ENCODE data around the gene PAPLN.

The PAPLN gene

GRCh38 chr14:73236752-73237218, 521 bp upstream of the PAPLN start:
- H3K27ac ChIP-seq (ENCODE audit: low read length): no peak overlapping the region
- no peak for DNase-seq (ENCODE audit: low read depth, low spot score)
- no CpG with 5 or more reads among the region's 7 CpGs for WGBS (ENCODE audit: insufficient coverage, insufficient read length)
- peak overlapping the region; percentile 51; the same call in 1 of the 2 replicates for H3K4me3 ChIP-seq (ENCODE audit: low read length)
- peaks cover 13% of the 10 kb centered on the region for H3K4me1 ChIP-seq (ENCODE audit: control insufficient read depth, insufficient read depth, low read length)
- no peaks in the 10 kb centered on the region for H3K9me3 ChIP-seq (ENCODE audit: control insufficient read depth, insufficient read depth, low read length)
- peaks cover 13% of the 10 kb centered on the region for H3K27me3 ChIP-seq (ENCODE audit: control insufficient read depth, insufficient read depth, low read length)
- H3K36me3 ChIP-seq (ENCODE audit: control insufficient read depth, insufficient read depth, low read length): 0 out of 2 replicates have a peak, but pooled peaks cover 3% of the 10 kb centered on the region

- Histone ChIP-seq H3K9me3 (ENCODE audit: control insufficient read depth, insufficient read depth, low read length) (no peaks in the 10 kb centered on the region), H3K27me3 (ENCODE audit: control insufficient read depth, insufficient read depth, low read length) (peaks cover 13% of the 10 kb centered on the region), H3K4me3 (ENCODE audit: low read length) (peak overlapping the region; percentile 51; the same call in 1 of the 2 replicates), H3K27ac (ENCODE audit: low read length) (no peak overlapping the region), H3K4me1 (ENCODE audit: control insufficient read depth, insufficient read depth, low read length) (peaks cover 9% of the 10 kb centered on the region), H3K36me3 (ENCODE audit: control insufficient read depth, insufficient read depth, low read length) (0 out of 2 replicates have a peak, but pooled peaks cover 3% of the 10 kb centered on the region)
- no peak for DNase-seq (ENCODE audit: low read depth, low spot score)
- no CpG with 5 or more reads among the region's 73 CpGs for WGBS (ENCODE audit: insufficient coverage, insufficient read length)
These were observed 599 bp downstream of the PAPLN start for GRCh38 chr14:73237786-73238423.

DNA sequence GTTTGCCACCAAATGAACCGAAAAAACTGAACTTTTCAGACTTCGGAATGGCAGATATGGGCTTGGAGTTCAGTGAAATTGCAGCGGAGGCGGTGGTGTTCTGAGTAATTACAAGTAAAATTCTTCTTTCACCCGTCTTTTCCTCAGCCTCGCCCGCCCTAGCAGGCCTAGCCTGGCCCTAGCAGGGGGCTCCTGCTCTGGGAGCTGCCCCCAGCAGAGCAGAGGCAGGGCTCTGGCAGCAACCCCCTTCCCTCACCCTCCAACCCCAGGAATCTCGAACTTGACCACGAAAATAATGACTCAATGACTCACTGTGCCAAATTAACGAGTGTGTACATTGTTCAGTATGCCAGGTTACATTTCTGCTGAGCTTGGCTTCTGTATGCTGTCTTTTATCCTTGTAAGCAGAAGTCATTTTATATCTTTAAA, 1.1 kb downstream of the PAPLN start:
- no peak for DNase-seq (ENCODE audit: low read depth, low spot score)
- H3K27ac ChIP-seq (ENCODE audit: low read length): no peak overlapping the region
- no peaks in the 10 kb centered on the region for H3K9me3 ChIP-seq (ENCODE audit: control insufficient read depth, insufficient read depth, low read length)
- H3K4me3 ChIP-seq (ENCODE audit: low read length): peak overlapping the region; percentile 51; the same call in 1 of the 2 replicates
- H3K27me3 ChIP-seq (ENCODE audit: control insufficient read depth, insufficient read depth, low read length): peaks cover 13% of the 10 kb centered on the region
- H3K4me1 ChIP-seq (ENCODE audit: control insufficient read depth, insufficient read depth, low read length): peaks cover 7% of the 10 kb centered on the region
- no CpG with 5 or more reads among the region's 10 CpGs for WGBS (ENCODE audit: insufficient coverage, insufficient read length)
- 0 out of 2 replicates have a peak, but pooled peaks cover 3% of the 10 kb centered on the region for H3K36me3 ChIP-seq (ENCODE audit: control insufficient read depth, insufficient read depth, low read length)

DNA sequence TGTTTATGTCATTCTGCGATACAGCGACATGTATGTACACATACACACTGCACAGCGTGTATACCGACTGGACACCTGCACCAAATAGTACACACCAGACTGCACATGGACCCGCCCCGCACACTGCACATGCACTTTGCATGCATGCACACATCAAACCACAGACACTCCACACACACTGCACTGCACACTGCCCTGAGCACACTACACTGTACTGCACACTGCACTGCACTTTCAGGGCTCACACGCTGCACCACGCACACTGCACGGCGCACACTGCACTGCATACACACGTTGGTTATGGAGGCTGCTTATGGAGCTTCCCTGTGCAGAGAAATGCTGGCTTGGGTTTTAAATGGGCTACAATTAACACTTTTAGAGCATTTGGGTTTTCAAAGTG, 1.6 kb downstream of the PAPLN start:
- peaks cover 7% of the 10 kb centered on the region for H3K4me1 ChIP-seq (ENCODE audit: control insufficient read depth, insufficient read depth, low read length)
- WGBS (ENCODE audit: insufficient coverage, insufficient read length): no CpG with 5 or more reads among the region's 11 CpGs

DNA sequence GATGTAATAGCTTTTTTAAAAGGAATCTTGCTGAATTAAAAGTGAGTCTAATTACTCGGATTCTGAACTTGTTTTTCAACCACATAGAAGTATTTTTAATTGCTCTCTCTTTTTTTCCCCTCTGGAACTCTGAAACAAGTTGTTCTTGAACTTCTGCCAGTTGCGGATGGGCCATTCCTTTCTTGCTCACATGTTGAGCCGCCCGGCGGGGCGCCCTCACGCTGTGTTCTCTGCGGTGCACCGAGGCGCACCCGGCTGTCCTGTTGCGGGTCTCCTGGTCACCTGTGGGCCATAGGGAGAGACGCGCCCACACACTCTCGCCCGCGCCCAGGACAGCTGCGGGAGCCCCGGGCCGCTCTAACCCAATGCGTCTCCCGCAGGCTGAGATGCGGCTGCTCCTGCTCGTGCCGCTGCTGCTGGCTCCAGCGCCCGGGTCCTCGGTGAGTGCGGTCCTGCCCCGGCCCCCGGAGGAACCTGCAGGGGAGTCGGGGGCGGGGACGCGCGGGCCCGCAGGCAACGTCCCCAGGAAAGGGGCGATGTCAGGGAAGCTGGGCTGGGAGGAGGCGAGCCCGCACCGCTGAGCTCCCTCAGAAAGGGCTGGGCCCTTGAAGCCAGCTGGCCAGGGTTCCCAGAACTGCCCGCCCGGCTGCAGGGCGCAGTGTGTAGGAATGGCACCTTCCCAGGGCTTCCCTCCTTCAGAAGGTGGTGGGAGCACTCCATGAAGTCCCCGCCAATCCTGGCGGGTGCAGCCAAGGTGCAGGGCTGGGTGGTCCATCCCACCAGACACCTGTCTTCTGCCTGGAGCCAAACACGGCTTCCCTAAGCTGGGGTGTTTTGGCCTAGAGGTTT, 2.3 kb downstream of the PAPLN start:
- H3K27ac ChIP-seq (ENCODE audit: low read length): no peak overlapping the region
- peaks cover 13% of the 10 kb centered on the region for H3K27me3 ChIP-seq (ENCODE audit: control insufficient read depth, insufficient read depth, low read length)
- DNase-seq (ENCODE audit: low read depth, low spot score): no peak
- no CpG with 5 or more reads among the region's 48 CpGs for WGBS (ENCODE audit: insufficient coverage, insufficient read length)
- peak overlapping the region; percentile 3; the same call in 1 of the 2 replicates for H3K4me3 ChIP-seq (ENCODE audit: low read length)
- H3K36me3 ChIP-seq (ENCODE audit: control insufficient read depth, insufficient read depth, low read length): 0 out of 2 replicates have a peak, but pooled peaks cover 3% of the 10 kb centered on the region
- H3K4me1 ChIP-seq (ENCODE audit: control insufficient read depth, insufficient read depth, low read length): peaks cover 7% of the 10 kb centered on the region
- no peaks in the 10 kb centered on the region for H3K9me3 ChIP-seq (ENCODE audit: control insufficient read depth, insufficient read depth, low read length)

More for the DNA sequence above, 1.6 kb downstream of the PAPLN start:
- no peak for DNase-seq (ENCODE audit: low read depth, low spot score)
- Histone ChIP-seq H3K27ac (ENCODE audit: low read length) (no peak overlapping the region), H3K27me3 (ENCODE audit: control insufficient read depth, insufficient read depth, low read length) (peaks cover 13% of the 10 kb centered on the region), H3K4me3 (ENCODE audit: low read length) (no peak overlapping the region), H3K36me3 (ENCODE audit: control insufficient read depth, insufficient read depth, low read length) (0 out of 2 replicates have a peak, but pooled peaks cover 3% of the 10 kb centered on the region), H3K9me3 (ENCODE audit: control insufficient read depth, insufficient read depth, low read length) (no peaks in the 10 kb centered on the region)

GRCh38 chr14:73240816-73241480, 3.6 kb downstream of the PAPLN start:
- Histone ChIP-seq H3K36me3 (ENCODE audit: control insufficient read depth, insufficient read depth, low read length) (0 out of 2 replicates have a peak, but pooled peaks cover 3% of the 10 kb centered on the region), H3K4me1 (ENCODE audit: control insufficient read depth, insufficient read depth, low read length) (peaks cover 3% of the 10 kb centered on the region), H3K27me3 (ENCODE audit: control insufficient read depth, insufficient read depth, low read length) (peaks cover 13% of the 10 kb centered on the region), H3K27ac (ENCODE audit: low read length) (no peak overlapping the region), H3K4me3 (ENCODE audit: low read length) (no peak overlapping the region), H3K9me3 (ENCODE audit: control insufficient read depth, insufficient read depth, low read length) (no peaks in the 10 kb centered on the region)
- no peak for DNase-seq (ENCODE audit: low read depth, low spot score)
- WGBS (ENCODE audit: insufficient coverage, insufficient read length): no CpG with 5 or more reads among the region's 10 CpGs

GRCh38 chr14:73241481-73242165, 4.3 kb downstream of the PAPLN start:
- Histone ChIP-seq H3K27ac (ENCODE audit: low read length) (no peak overlapping the region), H3K27me3 (ENCODE audit: control insufficient read depth, insufficient read depth, low read length) (peaks cover 13% of the 10 kb centered on the region), H3K4me1 (ENCODE audit: control insufficient read depth, insufficient read depth, low read length) (peaks cover 3% of the 10 kb centered on the region), H3K9me3 (ENCODE audit: control insufficient read depth, insufficient read depth, low read length) (no peaks in the 10 kb centered on the region), H3K36me3 (ENCODE audit: control insufficient read depth, insufficient read depth, low read length) (0 out of 2 replicates have a peak, but pooled peaks cover 3% of the 10 kb centered on the region), H3K4me3 (ENCODE audit: low read length) (no peak overlapping the region)
- no CpG with 5 or more reads among the region's 19 CpGs for WGBS (ENCODE audit: insufficient coverage, insufficient read length)
- DNase-seq (ENCODE audit: low read depth, low spot score): no peak

- no peak for DNase-seq (ENCODE audit: low read depth, low spot score)
- Histone ChIP-seq H3K9me3 (ENCODE audit: control insufficient read depth, insufficient read depth, low read length) (no peaks in the 10 kb centered on the region), H3K27ac (ENCODE audit: low read length) (no peak overlapping the region), H3K27me3 (ENCODE audit: control insufficient read depth, insufficient read depth, low read length) (peaks cover 11% of the 10 kb centered on the region), H3K4me3 (ENCODE audit: low read length) (no peak overlapping the region), H3K36me3 (ENCODE audit: control insufficient read depth, insufficient read depth, low read length) (0 out of 2 replicates have a peak, but pooled peaks cover 3% of the 10 kb centered on the region), H3K4me1 (ENCODE audit: control insufficient read depth, insufficient read depth, low read length) (peaks cover 3% of the 10 kb centered on the region)
- no CpG with 5 or more reads among the region's 6 CpGs for WGBS (ENCODE audit: insufficient coverage, insufficient read length)
These were observed 5.1 kb downstream of the PAPLN start for GRCh38 chr14:73242357-73242901.

GRCh38 chr14:73243341-73243740, 6.0 kb downstream of the PAPLN start:
- Histone ChIP-seq H3K4me3 (ENCODE audit: low read length) (no peak overlapping the region), H3K4me1 (ENCODE audit: control insufficient read depth, insufficient read depth, low read length) (peaks cover 3% of the 10 kb centered on the region)

More at GRCh38 chr14:73243341-73243740, 6.0 kb downstream of the PAPLN start:
- no peak overlapping the region for H3K27ac ChIP-seq (ENCODE audit: low read length)
- H3K9me3 ChIP-seq (ENCODE audit: control insufficient read depth, insufficient read depth, low read length): no peaks in the 10 kb centered on the region
- DNase-seq (ENCODE audit: low read depth, low spot score): no peak
- H3K36me3 ChIP-seq (ENCODE audit: control insufficient read depth, insufficient read depth, low read length): 0 out of 2 replicates have a peak, but pooled peaks cover 3% of the 10 kb centered on the region
- peaks cover 9% of the 10 kb centered on the region for H3K27me3 ChIP-seq (ENCODE audit: control insufficient read depth, insufficient read depth, low read length)
- WGBS (ENCODE audit: insufficient coverage, insufficient read length): no CpG with 5 or more reads among the region's 3 CpGs
